ENCODE data around the gene PPP2CA. TPM values are rescaled to one million over a fixed set of nuclear protein-coding genes. Genes with fewer than 3 reads are reported as not detected.

The PPP2CA gene
- total and polyA plus RNA-seq, 2 of the 13 experiments (the other 11 are each of a cell fraction or from before 2014, with no cell fraction given) = 82.4 to 171 TPM

GRCh38 chr5:134224888-134225779 lies 739 bp downstream of the PPP2CA start (continued):
- 0 out of 2 replicates have a peak, but pooled peaks have one; percentile 15 for TF ChIP-seq E2F5 (CRISPR knock-in tag; conservative IDR thresholded peaks at IDR 0.05)
- 0 out of 2 replicates have a peak, but pooled peaks have one; percentile 2 for TF ChIP-seq STAG1 (CRISPR knock-in tag; IDR thresholded peaks at IDR 0.05)
- 0 out of 2 replicates have a peak, but pooled peaks have one; percentile 16 for TF ChIP-seq RERE (CRISPR knock-in tag; IDR thresholded peaks at IDR 0.05; ENCODE audit: low read depth)
- TF ChIP-seq MNT (IDR thresholded peaks at IDR 0.05) = no peak
- no peak for TF ChIP-seq MTERF4 (CRISPR knock-in tag; IDR thresholded peaks at IDR 0.05)
- no peak for TF ChIP-seq RXRB (CRISPR knock-in tag; IDR thresholded peaks at IDR 0.05; ENCODE audit: borderline replicate concordance)
- TF ChIP-seq NFKBIZ (CRISPR knock-in tag; IDR thresholded peaks at IDR 0.05) = 0 out of 2 replicates have a peak, but pooled peaks have one; percentile 12
- no peak for TF ChIP-seq MAZ (IDR thresholded peaks at IDR 0.05; ENCODE audit: borderline replicate concordance, low read depth, low read length)
- no peak for TF ChIP-seq MAZ (CRISPR knock-in tag; IDR thresholded peaks at IDR 0.05; ENCODE audit: low read depth)
- TF ChIP-seq MED8 (CRISPR knock-in tag; IDR thresholded peaks at IDR 0.05; ENCODE audit: insufficient replicate concordance) = peak; percentile 84
- TF ChIP-seq HNF4G (IDR thresholded peaks at IDR 0.05; ENCODE audit: borderline replicate concordance, low read depth, low read length) = no peak
- TF ChIP-seq HNF4G (CRISPR knock-in tag; IDR thresholded peaks at IDR 0.05; ENCODE audit: borderline replicate concordance, low read depth) = 0 out of 2 replicates have a peak, but pooled peaks have one; percentile 42
- no peak for TF ChIP-seq NR3C1 (CRISPR knock-in tag; IDR thresholded peaks at IDR 0.05)
- TF ChIP-seq HMGXB4 (CRISPR knock-in tag; IDR thresholded peaks at IDR 0.05; ENCODE audit: borderline replicate concordance in 1 of 2, low read depth in 1 of 2) = peak in 1 of 2 experiments; percentile 70; a peak in 1 of 4 replicates
- peak; percentile 88 for TF ChIP-seq ZNF20 (CRISPR knock-in tag; IDR thresholded peaks at IDR 0.05)
- TF ChIP-seq YEATS4 (CRISPR knock-in tag; IDR thresholded peaks at IDR 0.05; ENCODE audit: borderline replicate concordance) = no peak
- 0 out of 2 replicates have a peak, but pooled peaks have one; percentile 23 for TF ChIP-seq NCOA1 (CRISPR knock-in tag; IDR thresholded peaks at IDR 0.05)

Measured in HepG2 (cell line).